Right atrium auricular region (tissue), 2 donors: ENCODE results near the gene MMP20. TPM values are rescaled to one million over a fixed set of nuclear protein-coding genes. Genes with fewer than 3 reads are reported as not detected.

ENCODE experiments used
- DNase-seq: peaks from one replicate; pipeline ENCODE4 v3.0.0-alpha.2; 2019; ENCODE audit warnings: low spot score
- H3K27ac ChIP-seq, 2 donors: fragments of 200-600 bp; sonication (generic); 1 replicate in 1 of 2; 2 replicates in 1 of 2; pipeline ENCODE4 v1.5.1; 2016 to 2019
- H3K27me3 ChIP-seq, 2 donors: fragments of 200-600 bp; sonication (generic); one replicate each; pipeline versions ENCODE4 v1.5.1 to v1.6.0; 2017 to 2019
- H3K36me3 ChIP-seq: fragments of 200-600 bp; sonication (generic); one replicate; pipeline ENCODE4 v1.5.1; 2016
- H3K4me1 ChIP-seq, 2 donors: fragments of 200-600 bp; sonication (generic); one replicate each; pipeline versions ENCODE4 v1.5.1 to v1.6.0; 2017 to 2019
- H3K4me3 ChIP-seq, 2 donors: fragments of 200-600 bp; sonication (generic); 1 replicate in 1 of 2; 2 replicates in 1 of 2; pipeline ENCODE4 v1.5.1; 2017 to 2019; ENCODE audit warnings: mild to moderate bottlenecking in 1 of 2, moderate library complexity in 1 of 2
- H3K9me3 ChIP-seq, 2 donors: fragments of 200-600 bp; sonication (generic); one replicate each; pipeline ENCODE4 v1.5.1; 2019
- CTCF ChIP-seq, 2 donors: fragments of 200-600 bp; sonication (generic); IDR thresholded peaks; one replicate each; pipeline ENCODE4 v1.5.1; 2019; ENCODE audit warnings: antibody characterized with exemption in 2 of 2
- total RNA-seq, 2 donors: library from RNA; depleted of rRNA; stranded (reverse); fragments of >200 nt; gene quantifications; one replicate each; pipeline ENCODE4 v1.1.0, GENCODE V29; 2016

MMP20 gene
- total RNA-seq, 2 donors from 2014 or later: not detected

DNA sequence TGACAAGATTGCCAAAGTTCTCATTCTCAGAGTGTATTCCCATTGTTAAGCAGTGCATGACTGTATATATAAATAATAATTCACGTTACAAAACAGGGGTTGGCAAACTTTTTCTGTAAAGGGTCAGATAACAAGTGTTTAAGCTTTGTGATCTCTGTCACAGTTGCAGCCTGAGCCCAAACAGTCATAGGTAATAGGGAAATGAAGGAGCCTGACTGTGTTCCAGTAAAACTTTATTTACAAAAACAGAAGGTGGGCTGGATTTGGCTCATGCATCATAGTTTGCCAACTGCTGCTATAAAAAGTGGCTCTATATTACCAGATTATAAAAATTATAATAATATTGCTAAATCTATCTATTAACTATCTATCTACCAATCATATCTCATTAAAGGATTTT, 98.1 kb downstream of the MMP20 start:
- DNase-seq: no peak
- no peak overlapping the region for H3K27ac ChIP-seq
- H3K4me1 ChIP-seq: no peaks in the 10 kb centered on the region
- TF ChIP-seq CTCF (IDR thresholded peaks at IDR 0.05): no peak
- no peaks in the 10 kb centered on the region for H3K9me3 ChIP-seq
- H3K27me3 ChIP-seq: no peaks in the 10 kb centered on the region
- H3K36me3 ChIP-seq: no peaks in the 10 kb centered on the region
- no peak overlapping the region for H3K4me3 ChIP-seq

Other genes with a start within 250 kb of the MMP20 start
- 10 to 100 TPM; 72.8 to 80.7 TPM for gene TMEM123, start 172.6 kb downstream of the MMP20 start, total RNA-seq
- not detected for gene MMP7, start 94.6 kb downstream of the MMP20 start, total RNA-seq
- not detected for gene MMP27, start 80.4 kb upstream of the MMP20 start, total RNA-seq
- under 1 TPM; 0.35 to 0.41 TPM for gene MMP8, start 99.6 kb upstream of the MMP20 start, total RNA-seq
- gene MMP10, start 155.3 kb upstream of the MMP20 start, total RNA-seq: not detected
- gene MMP1, start 172.8 kb upstream of the MMP20 start, total RNA-seq: under 1 TPM in 1 of 2 donors, not detected in 1; 0.16 TPM
- gene MMP3, start 218.3 kb upstream of the MMP20 start, total RNA-seq: not detected
- not detected for gene MMP12, start 249.7 kb upstream of the MMP20 start, total RNA-seq